HG02588 (cell line): Measurements from ENCODE around the gene RNF212.

ENCODE experiments used
- ATAC-seq: cut with Tn5 transposase; IDR thresholded peaks from one replicate; pipeline ENCODE4 v1.9.1; 2021; ENCODE audit warnings: mild to moderate bottlenecking, moderate library complexity; ENCODE audit not compliant: unreplicated experiment

RNF212 gene

GRCh38 chr4:1115528-1116293, 2.3 kb upstream of the RNF212 start:
- ATAC-seq = no peak

- no peak for ATAC-seq
These were observed 562 bp downstream of the RNF212 start for GRCh38 chr4:1112821-1113182.

GRCh38 chr4:1112174-1112820, 1.1 kb downstream of the RNF212 start:
- no peak for ATAC-seq

GRCh38 chr4:1111259-1111809, 2.0 kb downstream of the RNF212 start:
- ATAC-seq = no peak

- ATAC-seq = no peak
These were observed 3.4 kb downstream of the RNF212 start for GRCh38 chr4:1109898-1110506.

GRCh38 chr4:1109333-1109732, 4.0 kb downstream of the RNF212 start:
- no peak for ATAC-seq

- ATAC-seq = no peak
These were observed 7.7 kb downstream of the RNF212 start for GRCh38 chr4:1105662-1106061.

- no peak for ATAC-seq
These were observed 8.3 kb downstream of the RNF212 start for GRCh38 chr4:1105067-1105466.

GRCh38 chr4:1104647-1105046, 8.7 kb downstream of the RNF212 start:
- ATAC-seq = no peak

GRCh38 chr4:1099684-1100335, 13.6 kb downstream of the RNF212 start:
- ATAC-seq = no peak

- ATAC-seq = no peak
These were observed 14.1 kb downstream of the RNF212 start for GRCh38 chr4:1099270-1099669.

- ATAC-seq = no peak
These were observed 14.9 kb downstream of the RNF212 start for GRCh38 chr4:1098311-1098925.

- ATAC-seq = no peak
These were observed 15.8 kb downstream of the RNF212 start for GRCh38 chr4:1097553-1097952.

GRCh38 chr4:1096841-1097240, 16.5 kb downstream of the RNF212 start:
- ATAC-seq = no peak

- ATAC-seq = no peak
These were observed 19.1 kb downstream of the RNF212 start for GRCh38 chr4:1094336-1094690.

GRCh38 chr4:1093391-1094335, 19.7 kb downstream of the RNF212 start:
- ATAC-seq = no peak

- ATAC-seq = no peak
These were observed 20.4 kb downstream of the RNF212 start for GRCh38 chr4:1092983-1093361.

GRCh38 chr4:1092026-1092982, 21.1 kb downstream of the RNF212 start:
- no peak for ATAC-seq

GRCh38 chr4:1091561-1091995, 21.8 kb downstream of the RNF212 start:
- ATAC-seq = no peak
